Stimulated activated CD4-positive, alpha-beta T cell treated with anti-CD3 and anti-CD28 coated beads, Interleukin-2, amount 100 ng/mL, for 48 hours (primary cell): ENCODE data around the gene MTHFS.

Experiments
- DNase-seq, 2 donors: peaks; one replicate each; pipeline ENCODE4 v3.0.0-alpha.2; 2020

The MTHFS gene

GRCh38 chr15:79811406-79812405 is 85.1 kb downstream of the MTHFS start:
- no peak for DNase-seq

GRCh38 chr15:79804838-79805237 is 92.0 kb downstream of the MTHFS start:
- no peak for DNase-seq

- DNase-seq = no peak
Measured at GRCh38 chr15:79798311-79798710, 98.5 kb downstream of the MTHFS start.
